ENCODE results near the gene SREBF2.

SREBF2 gene

GRCh38 chr22:41904450-41905410 is 71.8 kb downstream of the SREBF2 start:
- Histone ChIP-seq H3K4me1 (ENCODE audit: insufficient read depth, low read length) (0 out of 2 replicates have a peak, but pooled peaks cover 3% of the 10 kb centered on the region), H3K9ac (ENCODE audit: low read depth, low read length) (no peak overlapping the region), H3K36me3 (ENCODE audit: insufficient read depth, low read length) (peaks cover 60% of the 10 kb centered on the region), H3K27ac (ENCODE audit: low read depth, low read length) (no peak overlapping the region), H3K4me3 (ENCODE audit: low read length) (no peak overlapping the region), H3K9me3 (ENCODE audit: insufficient read depth, low read depth, low read length) (no peaks in the 10 kb centered on the region), H3K27me3 (ENCODE audit: insufficient read depth, low read length) (peaks cover 16% of the 10 kb centered on the region)
- 95% methylated on average over 24 of the region's 24 CpGs for WGBS

DNA sequence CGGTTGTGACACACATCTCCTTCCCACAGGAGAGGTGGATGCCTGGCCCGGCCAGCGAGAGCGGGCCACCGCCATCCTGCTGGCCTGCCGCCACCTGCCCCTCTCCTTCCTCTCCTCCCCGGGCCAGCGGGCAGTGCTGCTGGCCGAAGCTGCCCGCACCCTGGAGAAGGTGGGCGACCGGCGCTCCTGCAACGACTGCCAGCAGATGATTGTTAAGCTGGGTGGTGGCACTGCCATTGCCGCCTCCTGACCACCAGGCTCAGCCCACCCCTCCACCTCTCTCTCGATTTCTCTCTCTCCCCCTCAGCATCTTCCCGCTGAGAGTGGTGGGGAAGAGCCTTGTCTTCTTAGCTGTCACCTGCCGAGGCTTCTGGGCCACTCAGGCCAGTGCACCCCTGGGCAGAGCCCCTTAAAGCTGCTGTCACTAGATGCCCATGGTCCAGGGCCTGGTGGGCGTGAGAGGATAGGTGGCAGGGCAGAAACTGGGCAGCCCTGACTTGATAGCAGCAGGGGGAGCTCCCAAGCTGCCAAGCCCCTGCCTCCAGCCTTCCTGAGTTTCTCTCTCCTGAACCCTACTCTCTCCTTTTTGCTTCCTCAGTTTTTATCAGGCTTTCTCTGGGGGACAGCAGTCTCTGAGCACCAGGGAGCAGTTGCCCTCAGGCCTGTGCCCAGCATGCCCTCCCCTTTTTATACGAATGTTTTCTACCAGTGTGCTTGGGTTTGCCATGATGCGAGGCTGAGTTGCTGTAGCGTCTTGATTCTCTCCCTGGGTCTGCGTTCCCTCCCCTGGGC is 72.7 kb downstream of the SREBF2 start:
- H3K9ac ChIP-seq (ENCODE audit: low read depth, low read length), result no peak overlapping the region
- H3K9me3 ChIP-seq (ENCODE audit: insufficient read depth, low read depth, low read length), result no peaks in the 10 kb centered on the region
- H3K36me3 ChIP-seq (ENCODE audit: insufficient read depth, low read length), result peaks cover 51% of the 10 kb centered on the region
- H3K4me3 ChIP-seq (ENCODE audit: low read length), result no peak overlapping the region
- no peak overlapping the region for H3K27ac ChIP-seq (ENCODE audit: low read depth, low read length)
- peaks cover 24% of the 10 kb centered on the region for H3K27me3 ChIP-seq (ENCODE audit: insufficient read depth, low read length)
- 0 out of 2 replicates have a peak, but pooled peaks cover 3% of the 10 kb centered on the region for H3K4me1 ChIP-seq (ENCODE audit: insufficient read depth, low read length)
- 96% methylated on average over 22 of the region's 23 CpGs for WGBS

DNA sequence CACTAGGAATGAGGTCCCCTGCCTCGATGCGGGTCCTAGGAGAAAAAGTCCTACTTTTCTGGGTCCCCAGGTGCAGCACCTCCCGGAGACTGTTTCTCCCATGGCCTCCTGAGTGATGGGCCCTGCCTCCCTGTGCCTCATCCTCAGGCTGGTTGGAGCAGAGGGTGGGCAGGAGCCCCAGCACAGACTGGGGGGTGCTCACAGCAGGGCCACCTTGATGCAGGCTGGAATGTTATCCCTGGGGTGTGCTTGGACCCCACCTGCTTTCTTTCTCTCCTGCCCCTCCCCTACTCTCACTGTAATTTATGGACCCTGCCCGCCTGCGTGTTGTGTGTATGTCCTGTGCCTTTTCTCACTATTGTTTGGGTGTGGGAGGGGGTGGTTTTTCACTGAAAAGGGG is 73.9 kb downstream of the SREBF2 start:
- Histone ChIP-seq H3K4me1 (ENCODE audit: insufficient read depth, low read length) (0 out of 2 replicates have a peak, but pooled peaks cover 3% of the 10 kb centered on the region), H3K4me3 (ENCODE audit: low read length) (no peak overlapping the region), H3K9ac (ENCODE audit: low read depth, low read length) (no peak overlapping the region), H3K27me3 (ENCODE audit: insufficient read depth, low read length) (peaks cover 36% of the 10 kb centered on the region), H3K36me3 (ENCODE audit: insufficient read depth, low read length) (peaks cover 39% of the 10 kb centered on the region), H3K27ac (ENCODE audit: low read depth, low read length) (no peak overlapping the region), H3K9me3 (ENCODE audit: insufficient read depth, low read depth, low read length) (no peaks in the 10 kb centered on the region)
- 96% methylated on average over 5 of the region's 5 CpGs for WGBS

GRCh38 chr22:41907436-41908401 is 74.8 kb downstream of the SREBF2 start:
- 0 out of 2 replicates have a peak, but pooled peaks cover 3% of the 10 kb centered on the region for H3K4me1 ChIP-seq (ENCODE audit: insufficient read depth, low read length)
- no peak overlapping the region for H3K9ac ChIP-seq (ENCODE audit: low read depth, low read length)
- H3K36me3 ChIP-seq (ENCODE audit: insufficient read depth, low read length), result peaks cover 30% of the 10 kb centered on the region
- H3K4me3 ChIP-seq (ENCODE audit: low read length), result no peak overlapping the region
- 89% methylated on average over 10 of the region's 10 CpGs for whole genome bisulfite sequencing
- no peaks in the 10 kb centered on the region for H3K9me3 ChIP-seq (ENCODE audit: insufficient read depth, low read depth, low read length)
- H3K27ac ChIP-seq (ENCODE audit: low read depth, low read length), result no peak overlapping the region
- H3K27me3 ChIP-seq (ENCODE audit: insufficient read depth, low read length), result peaks cover 45% of the 10 kb centered on the region

DNA sequence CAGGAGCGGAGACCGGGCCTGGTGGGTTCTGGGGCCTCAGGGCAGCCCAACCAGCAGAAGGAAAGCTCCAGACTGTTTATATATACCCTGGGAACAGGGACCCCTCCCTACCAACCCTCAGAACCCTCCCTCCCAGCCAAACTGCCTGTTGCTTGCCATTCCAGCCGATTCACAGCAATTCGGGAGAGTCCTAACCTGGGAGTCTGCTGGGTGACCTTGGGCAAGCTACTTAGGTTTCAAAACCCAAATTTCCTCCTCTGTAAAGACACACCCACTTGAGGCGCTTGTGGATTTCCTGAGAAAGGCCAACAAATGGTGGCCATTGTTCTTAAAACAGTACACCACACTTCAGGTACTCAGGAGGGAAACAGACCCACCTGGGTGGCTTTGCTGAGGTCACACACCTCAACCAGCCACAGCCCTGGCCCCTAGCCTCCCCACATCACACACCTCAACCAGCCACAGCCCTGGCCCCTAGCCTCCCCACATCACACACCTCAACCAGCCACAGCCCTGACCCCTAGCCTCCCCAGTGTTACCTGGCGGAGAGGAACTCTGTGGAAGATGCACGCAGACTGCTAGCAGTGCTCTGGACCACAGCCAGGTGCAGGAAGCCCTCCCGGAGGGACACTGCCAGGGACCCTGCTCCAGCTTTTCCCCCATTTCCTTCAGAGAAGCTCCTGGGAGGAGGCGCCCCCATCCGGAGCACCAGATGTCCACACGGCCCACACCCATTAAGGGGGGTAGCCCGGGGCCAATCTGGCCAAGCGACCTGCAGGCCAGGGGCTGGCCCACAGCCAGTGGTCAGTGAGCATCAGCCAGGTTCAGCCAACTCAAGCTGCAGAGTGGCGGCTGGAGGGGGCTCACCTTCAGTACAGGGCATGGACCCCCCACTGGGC is 75.8 kb downstream of the SREBF2 start:
- peaks cover 55% of the 10 kb centered on the region for H3K27me3 ChIP-seq (ENCODE audit: insufficient read depth, low read length)
- H3K4me3 ChIP-seq (ENCODE audit: low read length), result no peak overlapping the region
- H3K9ac ChIP-seq (ENCODE audit: low read depth, low read length), result no peak overlapping the region
- no peak overlapping the region for H3K27ac ChIP-seq (ENCODE audit: low read depth, low read length)
- 79% methylated on average over 14 of the region's 14 CpGs for WGBS
- peaks cover 21% of the 10 kb centered on the region for H3K36me3 ChIP-seq (ENCODE audit: insufficient read depth, low read length)
- 0 out of 2 replicates have a peak, but pooled peaks cover 3% of the 10 kb centered on the region for H3K4me1 ChIP-seq (ENCODE audit: insufficient read depth, low read length)
- no peaks in the 10 kb centered on the region for H3K9me3 ChIP-seq (ENCODE audit: insufficient read depth, low read depth, low read length)

DNA sequence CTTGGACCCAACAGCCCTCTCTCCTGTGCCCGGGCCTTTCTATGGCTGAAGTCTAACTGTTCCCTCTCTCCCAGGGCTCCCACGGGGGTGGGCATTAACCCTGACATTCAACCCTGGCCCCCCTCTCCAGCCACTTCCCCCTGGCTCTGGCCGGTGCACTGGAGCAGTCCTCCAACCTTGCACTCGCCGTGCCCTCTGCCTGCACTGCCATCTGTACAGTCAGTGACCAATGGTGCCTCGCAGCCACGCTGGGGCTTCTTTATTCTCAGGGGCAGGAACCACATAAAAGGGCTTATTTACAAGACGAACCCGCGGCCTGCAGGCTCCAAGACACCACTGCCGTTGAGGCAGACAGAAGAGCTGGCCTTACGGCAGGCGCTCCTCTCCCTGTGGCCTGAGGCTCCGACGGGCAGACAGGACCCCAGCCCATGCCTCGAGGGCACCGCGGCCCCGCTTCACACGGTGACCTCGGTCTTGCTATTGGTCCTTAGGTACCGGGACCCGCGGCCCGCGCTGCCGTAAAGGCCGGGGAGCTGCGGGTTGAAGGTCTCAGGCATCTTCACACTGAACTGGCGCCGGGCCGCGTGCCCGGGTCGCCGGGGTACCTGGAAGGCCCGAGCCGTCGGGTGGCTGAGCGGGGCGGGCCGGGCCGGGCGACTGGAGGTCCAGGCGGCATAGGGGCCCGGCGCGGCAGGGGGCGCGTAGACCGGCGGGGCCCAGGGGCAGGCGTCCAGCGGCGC is 76.6 kb downstream of the SREBF2 start:
- Histone ChIP-seq H3K4me3 (ENCODE audit: low read length) (peak overlapping the region; percentile 30; the same call in 1 of the 2 replicates), H3K4me1 (ENCODE audit: insufficient read depth, low read length) (0 out of 2 replicates have a peak, but pooled peaks cover 3% of the 10 kb centered on the region), H3K36me3 (ENCODE audit: insufficient read depth, low read length) (peaks cover 13% of the 10 kb centered on the region), H3K9me3 (ENCODE audit: insufficient read depth, low read depth, low read length) (no peaks in the 10 kb centered on the region), H3K27me3 (ENCODE audit: insufficient read depth, low read length) (peaks cover 63% of the 10 kb centered on the region), H3K9ac (ENCODE audit: low read depth, low read length) (no peak overlapping the region), H3K27ac (ENCODE audit: low read depth, low read length) (no peak overlapping the region)
- 19% methylated on average over 55 of the region's 55 CpGs for WGBS

DNA sequence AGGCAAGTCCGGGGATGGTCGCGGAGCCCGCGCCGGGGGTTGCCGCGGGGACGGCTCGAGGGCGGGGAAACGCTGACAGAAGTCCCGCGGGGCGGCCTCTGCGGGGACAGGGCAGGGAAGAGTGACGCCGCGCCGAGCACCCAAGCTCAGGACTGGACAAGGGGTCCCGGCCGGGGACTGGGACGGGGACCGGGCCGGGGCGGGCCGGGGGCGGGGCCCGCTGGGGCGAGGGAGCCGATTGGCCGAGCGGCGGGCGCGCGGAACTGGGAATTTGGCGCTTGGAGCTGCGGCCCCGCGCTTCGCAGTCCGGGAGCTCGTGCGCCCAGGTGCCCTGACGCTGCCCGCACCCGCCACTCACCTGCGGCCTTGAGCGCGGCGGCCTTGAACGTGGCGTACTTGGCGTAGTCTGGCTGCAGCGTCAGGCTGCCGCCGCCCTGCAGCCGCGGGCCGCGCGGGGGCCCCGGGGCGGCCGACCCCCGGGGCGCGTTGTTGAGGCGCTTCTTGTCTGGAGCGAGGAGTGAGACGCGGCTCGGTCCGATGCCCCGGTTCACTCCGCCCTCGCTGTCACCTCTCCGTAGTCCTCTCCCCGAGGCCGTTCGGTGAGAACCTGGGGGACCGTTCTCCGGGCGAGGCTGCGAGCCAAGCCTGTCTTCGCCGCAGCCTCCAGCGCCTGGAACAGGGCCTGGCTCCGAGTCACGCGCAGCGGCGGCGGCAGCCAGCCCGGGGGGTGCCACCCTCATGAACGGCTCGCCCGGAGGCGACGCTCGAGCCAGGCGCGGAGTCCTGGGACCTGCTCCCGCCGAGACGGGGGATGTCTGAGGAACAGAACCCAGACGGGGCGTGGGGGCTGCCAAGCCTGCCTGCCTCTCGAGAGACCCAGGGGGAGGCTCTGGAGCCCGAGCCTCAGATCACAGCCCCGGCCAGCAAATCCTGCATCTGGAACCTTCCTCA is 77.4 kb downstream of the SREBF2 start:
- H3K27ac ChIP-seq (ENCODE audit: low read depth, low read length), result no peak overlapping the region
- peak overlapping the region; percentile 30; the same call in 1 of the 2 replicates for H3K4me3 ChIP-seq (ENCODE audit: low read length)
- 0 out of 2 replicates have a peak, but pooled peaks cover 3% of the 10 kb centered on the region for H3K4me1 ChIP-seq (ENCODE audit: insufficient read depth, low read length)
- peaks cover 4% of the 10 kb centered on the region; the same call in 1 of the 2 replicates for H3K36me3 ChIP-seq (ENCODE audit: insufficient read depth, low read length)
- H3K9me3 ChIP-seq (ENCODE audit: insufficient read depth, low read depth, low read length), result no peaks in the 10 kb centered on the region
- 4% methylated on average over 112 of the region's 112 CpGs for WGBS
- H3K9ac ChIP-seq (ENCODE audit: low read depth, low read length), result no peak overlapping the region
- peaks cover 71% of the 10 kb centered on the region for H3K27me3 ChIP-seq (ENCODE audit: insufficient read depth, low read length)

DNA sequence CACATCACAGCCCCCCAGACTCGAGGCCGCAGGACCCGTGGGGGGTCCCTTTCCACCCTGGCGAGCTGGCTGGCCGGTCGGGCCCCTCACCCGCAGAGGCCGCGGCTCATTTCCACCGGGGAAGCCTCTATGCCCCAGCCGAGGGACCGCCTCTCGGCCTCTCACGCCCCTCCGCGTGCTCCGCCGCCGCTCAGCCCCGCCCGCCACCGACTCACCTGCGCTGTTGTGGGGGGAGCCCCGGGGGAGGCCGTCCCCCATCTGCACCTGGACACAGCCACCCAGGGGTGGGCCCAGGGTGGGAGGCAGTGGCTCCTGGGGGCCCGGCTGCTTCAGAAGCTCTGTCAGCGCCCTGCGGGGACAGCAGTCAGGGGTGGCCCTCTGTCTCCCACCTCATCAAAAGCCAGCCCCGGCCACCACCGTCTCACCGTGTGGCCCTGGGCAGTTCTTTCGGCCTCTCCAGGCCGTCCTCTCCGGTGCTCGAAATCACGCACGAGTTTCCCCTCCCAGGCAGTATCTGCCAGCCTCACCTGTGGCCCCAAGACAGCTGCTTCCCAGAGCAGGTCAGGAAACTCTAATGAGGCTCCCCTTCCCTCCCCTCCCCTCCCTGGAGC is 78.2 kb downstream of the SREBF2 start:
- Histone ChIP-seq H3K4me3 (ENCODE audit: low read length) (peak overlapping the region; percentile 8; the same call in 1 of the 2 replicates), H3K4me1 (ENCODE audit: insufficient read depth, low read length) (0 out of 2 replicates have a peak, but pooled peaks cover 3% of the 10 kb centered on the region), H3K9ac (ENCODE audit: low read depth, low read length) (no peak overlapping the region), H3K27me3 (ENCODE audit: insufficient read depth, low read length) (peaks cover 79% of the 10 kb centered on the region), H3K27ac (ENCODE audit: low read depth, low read length) (no peak overlapping the region), H3K9me3 (ENCODE audit: insufficient read depth, low read depth, low read length) (no peaks in the 10 kb centered on the region), H3K36me3 (ENCODE audit: insufficient read depth, low read length) (peaks cover 4% of the 10 kb centered on the region; the same call in 1 of the 2 replicates)
- WGBS, result 17% methylated on average over 37 of the region's 37 CpGs
